Endothelial cell of umbilical vein (primary cell): ENCODE measurements around the gene DOCK4. TPM values are rescaled to one million over a fixed set of nuclear protein-coding genes. Genes with fewer than 3 reads are reported as not detected.

ENCODE experiments used
- BruUV-seq: library from RNA; stranded (reverse); fragments of 400-500 nt; replicated peaks from 2 replicates; lab custom pipeline; 2021; lab: Mats Ljungman, UMichigan
- CTCF ChIA-PET: fragments of 300-600, 350-600 bp; sonication (Branson Sonifier 250); formaldehyde crosslinking; loops from one replicate; lab custom pipeline; 2021; ENCODE audit warnings: antibody characterized with exemption, inconsistent platforms; lab: Charles Lee
- POLR2A ChIA-PET: fragments of 300-600, 350-600 bp; sonication (Branson Sonifier 250); formaldehyde crosslinking; loops from one replicate; lab custom pipeline; 2021; ENCODE audit warnings: antibody characterized with exemption, inconsistent platforms; lab: Charles Lee
- DNase-seq: peaks from one replicate; pipeline ENCODE4 v3.0.0-alpha.2; 2011; ENCODE audit warnings: low read depth, low spot score
- FAIRE-seq: peaks from 2 replicates; lab custom pipeline; 2011; peaks lifted over from hg19 to GRCh38; lab: Jason Lieb, UNC
- H2AFZ ChIP-seq: 2 replicates; pipeline ENCODE4 v1.6.0; 2012; ENCODE audit warnings: low read depth, low read length, control low read depth, inconsistent platforms
- H3K27ac ChIP-seq: 2 replicates; pipeline ENCODE4 v1.5.1; 2011; ENCODE audit warnings: low read depth, mild to moderate bottlenecking, control low read depth, low read length, moderate library complexity; ENCODE audit not compliant: insufficient read depth
- H3K27me3 ChIP-seq, 2 experiments: 2 replicates each; pipeline versions ENCODE4 v1.6.0 to v1.6.1; 2011; ENCODE audit warnings: low read length in 2 of 2, mixed read lengths in 1 of 2; ENCODE audit not compliant: control insufficient read depth in 2 of 2, insufficient read depth in 2 of 2
- H3K36me3 ChIP-seq, 2 experiments: 2 replicates in 1 of 2; 3 replicates in 1 of 2; pipeline ENCODE4 v1.5.1; 2011; ENCODE audit warnings: low read length in 2 of 2, mild to moderate bottlenecking in 1 of 2, moderate library complexity in 1 of 2; ENCODE audit not compliant: control insufficient read depth in 2 of 2, insufficient read depth in 2 of 2; ENCODE audit errors: extremely low read depth in 1 of 2
- H3K4me1 ChIP-seq: 3 replicates; pipeline ENCODE4 v1.5.1; 2011; ENCODE audit warnings: mild to moderate bottlenecking, low read length; ENCODE audit not compliant: control insufficient read depth, insufficient read depth; ENCODE audit errors: extremely low read depth
- H3K4me2 ChIP-seq: 2 replicates; pipeline ENCODE4 v1.6.1; 2011; ENCODE audit warnings: low read length, control low read depth, mixed read lengths; ENCODE audit not compliant: insufficient read depth
- H3K4me3 ChIP-seq, 3 experiments: fragments of 200-600 bp in 1 of 3; sonication (generic), shearing (Covaris generic) in 1 of 3; replicated peaks in 1 of 3; 2 replicates each; pipeline ENCODE4 v1.5.1; 2011 to 2016; ENCODE audit warnings: control low read depth in 3 of 3, low read length in 3 of 3, mild to moderate bottlenecking in 2 of 3, inconsistent platforms in 1 of 3, low read depth in 1 of 3, moderate library complexity in 1 of 3; ENCODE audit not compliant: insufficient read depth in 1 of 3
- H3K79me2 ChIP-seq: 2 replicates; pipeline ENCODE4 v1.6.0; 2012; ENCODE audit warnings: low read length, inconsistent platforms; ENCODE audit not compliant: control insufficient read depth, insufficient read depth
- H3K9ac ChIP-seq: replicated peaks from 2 replicates; pipeline ENCODE3; 2011; ENCODE audit warnings: low read length, control low read depth; ENCODE audit not compliant: insufficient read depth; ENCODE audit errors: extremely low read depth
- H3K9me1 ChIP-seq: replicated peaks from 3 replicates; pipeline ENCODE4 v1.6.0; 2011; ENCODE audit warnings: mild to moderate bottlenecking, low read length; ENCODE audit not compliant: control insufficient read depth, insufficient read depth; ENCODE audit errors: extremely low read depth
- H3K9me3 ChIP-seq: replicated peaks from 2 replicates; pipeline ENCODE4 v1.5.1; 2012; ENCODE audit warnings: low read length, inconsistent platforms; ENCODE audit not compliant: control insufficient read depth, insufficient read depth
- H4K20me1 ChIP-seq: replicated peaks from 2 replicates; pipeline ENCODE3; 2011; ENCODE audit warnings: mild to moderate bottlenecking, low read length; ENCODE audit not compliant: control insufficient read depth, insufficient read depth; ENCODE audit errors: extremely low read depth
- EZH2 ChIP-seq: IDR thresholded peaks from 2 replicates; pipeline ENCODE4 v1.6.1; 2012; ENCODE audit warnings: borderline replicate concordance, low read depth, mild to moderate bottlenecking, moderate library complexity, low read length, inconsistent platforms; ENCODE audit not compliant: severe bottlenecking
- FOS ChIP-seq: IDR thresholded peaks from 2 replicates; pipeline ENCODE4 v1.6.1; 2011; ENCODE audit warnings: mild to moderate bottlenecking, low read length, moderate library complexity, borderline replicate concordance; ENCODE audit not compliant: insufficient read depth
- GATA2 ChIP-seq: IDR thresholded peaks from 2 replicates; pipeline ENCODE4 v1.7.0; 2011; ENCODE audit warnings: low read depth, mild to moderate bottlenecking, moderate library complexity, mixed read lengths, low read length; ENCODE audit not compliant: insufficient read length, insufficient read depth
- MYC ChIP-seq: IDR thresholded peaks from one replicate; pipeline ENCODE4 v1.6.1; 2011; ENCODE audit warnings: mild to moderate bottlenecking, low read depth, low read length
- POLR2A ChIP-seq: IDR thresholded peaks from 2 replicates; pipeline ENCODE4 v1.6.1; 2012; ENCODE audit warnings: low read depth, mild to moderate bottlenecking, control low read depth, low read length
- POLR2AphosphoS5 ChIP-seq: IDR thresholded peaks from 2 replicates; pipeline ENCODE4 v1.6.1; 2012; ENCODE audit warnings: low read depth, mild to moderate bottlenecking, control low read depth, low read length, moderate library complexity; ENCODE audit not compliant: insufficient read depth
- dilution Hi-C: fragments of 300-500 bp; cut with MboI; formaldehyde crosslinking; loops from one replicate; pipeline ENCODE4 v1.15.0; 2019; ENCODE audit warnings: low sequenced_read_pairs; ENCODE audit not compliant: extremely low pct_ligation_motif_present
- intact Hi-C: fragments of 100-400 bp; cut with micrococcal nuclease; formaldehyde crosslinking; loops from one replicate; pipeline ENCODE4 v1.10.0; 2022
- polyA plus RNA-seq, 4 experiments: library from polyadenylated mRNA; depleted of rRNA in 3 of 4; stranded (reverse) in 3 of 4; unstranded in 1 of 4; fragments of >200 nt; gene quantifications; 2 replicates each; pipeline versions ENCODE4 v1.2.1 to v1.2.3, GENCODE V29; 2011 to 2012; ENCODE audit warnings: missing spikeins in 1 of 4
- total RNA-seq: library from RNA; stranded (reverse); gene quantifications from 2 replicates; pipeline ENCODE4 v1.2.3, GENCODE V29; 2021
- TF ChIP-seq, protein P1 (sequence below): IDR thresholded peaks from 2 replicates; pipeline ENCODE4 v1.6.1; 2011; ENCODE audit not compliant: insufficient read depth, insufficient read length
- TF ChIP-seq, protein P2 (sequence below), 2 donors: IDR thresholded peaks; 1 replicate in 1 of 2; 2 replicates in 1 of 2; pipeline ENCODE4 v1.5.1; 2011; ENCODE audit warnings: low read length in 2 of 2, mild to moderate bottlenecking in 2 of 2, moderate library complexity in 2 of 2, control low read depth in 1 of 2, inconsistent platforms in 1 of 2, low read depth in 1 of 2; ENCODE audit not compliant: insufficient read depth in 1 of 2; ENCODE audit errors: extremely low read depth in 1 of 2

The DOCK4 gene
- total and polyA plus RNA-seq, 2 donors (not counting 3 experiments of a cell fraction or from before 2014, with no cell fraction given) = 47.4 to 164 TPM

DNA sequence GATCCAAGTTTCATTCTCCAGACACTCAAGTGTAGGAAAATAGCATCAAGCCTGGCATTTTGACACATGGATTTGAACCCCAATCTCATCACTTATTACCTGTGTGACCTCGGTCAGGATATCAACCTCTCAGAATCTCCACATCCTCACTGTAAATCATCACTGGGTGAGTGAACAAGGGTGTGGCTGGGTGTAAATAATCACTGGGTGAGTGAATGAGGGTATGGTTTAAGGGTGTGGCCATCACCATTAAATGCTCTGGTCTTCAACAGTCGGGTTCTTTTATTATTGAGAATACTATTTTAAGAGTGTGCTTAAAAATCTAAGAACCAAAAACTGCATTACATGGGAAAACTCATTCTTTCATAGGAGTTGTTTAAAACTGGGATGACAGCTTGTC is 200.1 kb downstream of the DOCK4 start:
- peaks cover 77% of the 10 kb centered on the region for H3K79me2 ChIP-seq
- no peaks in the 10 kb centered on the region for H3K27me3 ChIP-seq
- ChIA-PET POLR2A (no interaction called here), CTCF (interaction anchor here (1.2 kb wide), 1 partner anchor 11 kb away, joined by 3 read pairs; no protein-coding TSS in a partner anchor)
- dilution Hi-C loops = no loop called here
- no peaks in the 10 kb centered on the region for H3K9me1 ChIP-seq
- DNase-seq (no peak), FAIRE-seq (no peak)
- H2AFZ ChIP-seq = no peak overlapping the region
- TF ChIP-seq, protein P1, sequence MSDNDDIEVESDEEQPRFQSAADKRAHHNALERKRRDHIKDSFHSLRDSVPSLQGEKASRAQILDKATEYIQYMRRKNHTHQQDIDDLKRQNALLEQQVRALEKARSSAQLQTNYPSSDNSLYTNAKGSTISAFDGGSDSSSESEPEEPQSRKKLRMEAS = no peak
- TF ChIP-seq FOS = no peak
- no peak for TF ChIP-seq GATA2
- TF ChIP-seq EZH2 = no peak
- TF ChIP-seq MYC = no peak
- TF ChIP-seq, protein P2, sequence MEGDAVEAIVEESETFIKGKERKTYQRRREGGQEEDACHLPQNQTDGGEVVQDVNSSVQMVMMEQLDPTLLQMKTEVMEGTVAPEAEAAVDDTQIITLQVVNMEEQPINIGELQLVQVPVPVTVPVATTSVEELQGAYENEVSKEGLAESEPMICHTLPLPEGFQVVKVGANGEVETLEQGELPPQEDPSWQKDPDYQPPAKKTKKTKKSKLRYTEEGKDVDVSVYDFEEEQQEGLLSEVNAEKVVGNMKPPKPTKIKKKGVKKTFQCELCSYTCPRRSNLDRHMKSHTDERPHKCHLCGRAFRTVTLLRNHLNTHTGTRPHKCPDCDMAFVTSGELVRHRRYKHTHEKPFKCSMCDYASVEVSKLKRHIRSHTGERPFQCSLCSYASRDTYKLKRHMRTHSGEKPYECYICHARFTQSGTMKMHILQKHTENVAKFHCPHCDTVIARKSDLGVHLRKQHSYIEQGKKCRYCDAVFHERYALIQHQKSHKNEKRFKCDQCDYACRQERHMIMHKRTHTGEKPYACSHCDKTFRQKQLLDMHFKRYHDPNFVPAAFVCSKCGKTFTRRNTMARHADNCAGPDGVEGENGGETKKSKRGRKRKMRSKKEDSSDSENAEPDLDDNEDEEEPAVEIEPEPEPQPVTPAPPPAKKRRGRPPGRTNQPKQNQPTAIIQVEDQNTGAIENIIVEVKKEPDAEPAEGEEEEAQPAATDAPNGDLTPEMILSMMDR (IDR thresholded peaks at IDR 0.05; ENCODE audit: extremely low read depth in 1 of 2, insufficient read depth in 1 of 2, low read depth in 1 of 2, low read length in 2 of 2) = no peak
- no peak for TF ChIP-seq POLR2A
- TF ChIP-seq POLR2AphosphoS5 = no peak
- H3K4me3 ChIP-seq = no peak overlapping the region
- no peak overlapping the region for H3K9ac ChIP-seq
- no peak overlapping the region for H3K4me2 ChIP-seq
- no peaks in the 10 kb centered on the region for H3K9me3 ChIP-seq
- peaks cover 21% of the 10 kb centered on the region for H3K4me1 ChIP-seq
- no peak overlapping the region for H3K27ac ChIP-seq
- intact Hi-C loops = no loop called here
- no TSS peak for BruUV-seq
- peaks cover 10% of the 10 kb centered on the region for H4K20me1 ChIP-seq
- no peaks in the 10 kb centered on the region for H3K36me3 ChIP-seq
